LNCaP clone FGC (cell line): Measurements from ENCODE around the gene IFNA13.

Experiments
- DNase-seq: peaks from one replicate; pipeline ENCODE4 v3.0.0-alpha.2; 2011; ENCODE audit warnings: low read depth
- H3K4me3 ChIP-seq: 2 replicates; pipeline ENCODE4 v1.5.1; 2011; ENCODE audit warnings: mild to moderate bottlenecking, low read depth, low read length, control low read depth
- CTCF ChIP-seq: IDR thresholded peaks from 2 replicates; pipeline ENCODE4 v1.5.1; 2012; ENCODE audit warnings: mild to moderate bottlenecking; ENCODE audit not compliant: control insufficient read depth, insufficient read depth; ENCODE audit errors: extremely low read depth

IFNA13 gene

DNA sequence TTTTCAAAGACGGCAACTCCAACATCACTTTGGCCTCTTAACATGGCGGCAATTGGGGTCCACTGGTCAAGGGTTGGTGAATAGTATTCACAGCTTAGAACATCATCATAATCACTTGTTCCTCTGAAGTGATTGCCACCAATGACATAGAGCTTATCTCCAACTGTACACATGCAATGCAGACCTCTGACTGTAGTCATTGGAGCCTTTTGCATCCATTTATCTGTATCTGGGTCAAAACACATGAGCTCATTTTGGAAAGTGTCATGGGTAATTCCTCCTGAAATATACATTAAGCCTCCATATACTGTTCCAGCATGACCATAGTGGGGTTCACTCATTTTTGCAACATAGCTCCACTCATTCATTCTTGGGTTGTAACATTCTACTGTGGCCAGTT, 34.6 kb downstream of the IFNA13 start:
- DNase-seq, result no peak
- TF ChIP-seq CTCF, result no peak
- no peak overlapping the region for H3K4me3 ChIP-seq

GRCh38 chr9:21331676-21332402, 36.0 kb downstream of the IFNA13 start:
- DNase-seq, result no peak
- TF ChIP-seq CTCF, result no peak
- H3K4me3 ChIP-seq, result no peak overlapping the region

DNA sequence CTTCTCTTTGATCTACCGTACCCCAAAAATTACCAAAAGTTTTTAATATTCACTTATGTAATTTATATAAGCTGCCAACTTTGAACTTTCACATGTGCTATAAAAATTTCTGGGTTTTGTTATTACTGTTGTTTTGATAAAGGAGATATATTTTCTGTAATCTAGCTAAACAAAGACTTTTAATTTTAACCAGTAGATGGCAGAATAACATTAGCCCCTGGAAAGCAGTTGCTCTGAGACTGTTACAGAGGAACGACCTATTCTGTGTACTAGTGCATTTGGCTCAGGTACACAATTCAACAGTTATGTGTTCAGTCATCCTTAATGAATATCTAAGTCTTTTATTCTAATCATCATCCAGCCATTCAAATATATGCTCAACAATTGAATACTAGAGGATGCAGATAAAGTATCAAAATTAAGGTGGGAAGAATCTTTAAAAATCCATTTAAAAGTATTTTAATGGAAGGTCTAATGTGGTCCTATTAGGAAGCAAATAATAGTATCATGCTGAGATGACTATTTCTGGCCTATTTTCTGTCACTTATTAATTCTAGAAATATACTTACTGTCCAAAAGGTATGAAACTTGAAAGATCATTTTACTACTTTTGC, 41.2 kb downstream of the IFNA13 start:
- TF ChIP-seq CTCF, result peak; percentile 61
- no peak overlapping the region for H3K4me3 ChIP-seq
- DNase-seq, result no peak

DNA sequence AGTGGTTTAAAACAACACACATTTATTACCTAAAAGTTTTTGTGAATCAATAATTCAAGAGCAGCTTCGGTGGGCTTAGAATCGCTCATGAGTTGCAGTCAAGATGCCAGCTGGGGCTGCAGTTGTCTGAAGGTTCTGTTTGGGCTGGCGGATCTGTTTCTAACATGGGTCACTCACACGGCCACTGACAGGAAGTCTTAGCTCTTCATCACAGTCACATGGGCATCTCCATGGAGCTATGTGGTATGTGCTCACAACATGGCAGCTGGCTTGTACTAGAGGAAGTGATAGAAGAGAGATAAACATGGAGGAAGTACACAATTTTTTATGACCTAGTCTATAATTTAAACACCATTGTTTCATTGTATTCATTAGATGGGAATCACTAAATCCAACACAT, 43.8 kb downstream of the IFNA13 start:
- no peak for TF ChIP-seq CTCF
- no peak overlapping the region for H3K4me3 ChIP-seq
- DNase-seq, result no peak

DNA sequence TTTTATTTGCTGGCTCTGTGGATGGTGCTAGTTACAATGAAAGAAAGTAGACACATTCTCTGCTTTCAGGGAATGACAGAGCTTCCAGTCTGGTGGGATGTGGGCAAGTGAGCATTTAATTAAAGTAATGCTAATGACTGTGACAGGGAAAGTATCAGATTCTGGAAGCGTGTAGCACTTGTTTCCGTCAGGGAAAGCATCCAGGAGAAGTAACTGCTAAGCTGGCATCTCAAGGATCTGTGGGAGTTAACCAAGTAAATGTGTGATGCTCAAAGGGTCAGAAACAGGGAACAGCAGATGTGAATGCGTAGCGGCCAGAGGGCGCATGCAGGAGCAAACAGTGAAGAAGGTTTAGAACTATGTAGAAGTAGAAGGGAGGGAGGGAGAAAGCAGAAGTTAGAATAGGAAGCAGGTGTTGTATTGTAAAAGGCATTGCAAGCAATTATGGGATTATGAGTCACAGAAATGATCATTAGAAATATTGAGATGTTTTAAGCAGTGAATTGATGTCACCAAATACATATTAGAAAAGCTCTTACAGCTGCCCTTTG, 44.9 kb downstream of the IFNA13 start:
- no peak for TF ChIP-seq CTCF
- no peak overlapping the region for H3K4me3 ChIP-seq
- DNase-seq, result no peak

- no peak for DNase-seq
- H3K4me3 ChIP-seq, result no peak overlapping the region
- TF ChIP-seq CTCF, result no peak
These were observed 47.4 kb downstream of the IFNA13 start for GRCh38 chr9:21320465-21320864.
